ENCODE results near the gene LRRC34. TPM values are rescaled to one million over a fixed set of nuclear protein-coding genes. Genes with fewer than 3 reads are reported as not detected.

Gene LRRC34
- total and polyA plus RNA-seq, 10 of the 15 experiments (the other 5 are each of a cell fraction or from before 2014, with no cell fraction given) = 0.24 to 3.7 (median 1.7) TPM

GRCh38 chr3:169764312-169764881 lies 48.3 kb downstream of the LRRC34 start (continued):
- TF ChIP-seq NKRF (conservative IDR thresholded peaks at IDR 0.05) = peak; percentile 70
- TF ChIP-seq SREBF2 (IDR thresholded peaks at IDR 0.05; ENCODE audit: low read length) = no peak
- no peak for TF ChIP-seq YY1 (IDR thresholded peaks at IDR 0.05; ENCODE audit: low read depth, low read length)
- no peak for TF ChIP-seq ATF7 (IDR thresholded peaks at IDR 0.05; ENCODE audit: low read depth)
- no peak for TF ChIP-seq NBN (IDR thresholded peaks at IDR 0.05)
- no peak for TF ChIP-seq HSF1 (IDR thresholded peaks at IDR 0.05; ENCODE audit: low read depth, low read length)
- TF ChIP-seq ELK1 (IDR thresholded peaks at IDR 0.05; ENCODE audit: low read depth, low read length) = peak; percentile 99
- TF ChIP-seq NFIC (IDR thresholded peaks at IDR 0.05; ENCODE audit: low read depth, low read length) = no peak
- TF ChIP-seq ZBTB33 (IDR thresholded peaks at IDR 0.05) = peak; percentile 60; the same call in 1 of the 2 replicates
- no peak for TF ChIP-seq TBL1XR1 (IDR thresholded peaks at IDR 0.05; ENCODE audit: low read depth, low read length)
- no peak for TF ChIP-seq HDAC6 (IDR thresholded peaks at IDR 0.05; ENCODE audit: unreplicated experiment)
- no peak for TF ChIP-seq NFYA (IDR thresholded peaks at IDR 0.05; ENCODE audit: borderline replicate concordance, low read depth, low read length)
- no peak; the same call in 1 of the 2 replicates for TF ChIP-seq LARP7 (IDR thresholded peaks at IDR 0.05)
- peak; percentile 73 for TF ChIP-seq GATAD2B (conservative IDR thresholded peaks at IDR 0.05; ENCODE audit: low read depth)
- no peak for TF ChIP-seq BCL3 (IDR thresholded peaks at IDR 0.05; ENCODE audit: borderline replicate concordance, insufficient read depth, low read depth, low read length, poor library complexity, severe bottlenecking)
- TF ChIP-seq ZNF24 (IDR thresholded peaks at IDR 0.05) = no peak
- peak; percentile 44; the same call in 1 of the 2 replicates for TF ChIP-seq NR2F1 (conservative IDR thresholded peaks at IDR 0.05)
- TF ChIP-seq ZBTB40 (IDR thresholded peaks at IDR 0.05; ENCODE audit: borderline replicate concordance) = no peak
- TF ChIP-seq DPF2 (IDR thresholded peaks at IDR 0.05) = peak; percentile 75
